Neural progenitor cell (in vitro differentiated cells): ENCODE measurements around the gene AUTS2. TPM values are rescaled to one million over a fixed set of nuclear protein-coding genes. Genes with fewer than 3 reads are reported as not detected.
A peak's percentile ranks its signal among the peaks of the same experiment; 100 is the strongest.

ENCODE experiments used
- DNase-seq: peaks from one replicate; pipeline ENCODE4 v3.0.0-alpha.2; 2016; ENCODE audit warnings: low spot score
- H2AFZ ChIP-seq: fragments of 200-600 bp; sonication (generic); replicated peaks from 2 replicates; pipeline ENCODE4 v1.6.1; 2016; ENCODE audit warnings: antibody characterized with exemption
- H3F3A ChIP-seq: fragments of 200-600 bp; sonication (generic); 2 replicates; pipeline ENCODE4 v1.6.1; 2016; ENCODE audit warnings: antibody characterized with exemption, low read depth
- H3K27ac ChIP-seq: fragments of 200-600 bp; sonication (generic); 2 replicates; pipeline ENCODE4 v1.5.1; 2016; ENCODE audit warnings: mild to moderate bottlenecking
- H3K27me3 ChIP-seq: fragments of 200-600 bp; sonication (generic); 2 replicates; pipeline ENCODE4 v1.6.1; 2016; ENCODE audit warnings: mild to moderate bottlenecking, moderate library complexity
- H3K36me3 ChIP-seq: fragments of 200-600 bp; sonication (generic); 2 replicates; pipeline ENCODE4 v1.5.1; 2016
- H3K4me1 ChIP-seq: fragments of 200-600 bp; sonication (generic); 2 replicates; pipeline ENCODE4 v1.6.1; 2016; ENCODE audit warnings: mixed run types
- H3K4me2 ChIP-seq: fragments of 200-600 bp; sonication (generic); 2 replicates; pipeline ENCODE4 v1.6.1; 2016
- H3K4me3 ChIP-seq: fragments of 200-600 bp; sonication (generic); 2 replicates; pipeline ENCODE4 v1.5.1; 2016
- H3K79me2 ChIP-seq: fragments of 200-600 bp; sonication (generic); 2 replicates; pipeline ENCODE4 v1.6.1; 2016; ENCODE audit warnings: low read depth
- H3K9ac ChIP-seq: fragments of 200-600 bp; sonication (generic); 2 replicates; pipeline ENCODE4 v1.6.1; 2016
- H3K9me3 ChIP-seq: fragments of 200-600 bp; sonication (generic); 2 replicates; pipeline ENCODE4 v1.5.1; 2016; ENCODE audit warnings: low read depth
- H4K20me1 ChIP-seq: fragments of 200-600 bp; sonication (generic); 2 replicates; pipeline ENCODE4 v1.6.1; 2016; ENCODE audit warnings: low read depth
- H3K27ac Mint-ChIP-seq: 3 replicates; pipeline ENCODE4 v1.8.0; 2021; ENCODE audit warnings: mixed read lengths
- H3K27me3 Mint-ChIP-seq: 2 replicates; pipeline ENCODE4 v1.8.0; 2022; ENCODE audit warnings: low read depth, mild to moderate bottlenecking, inconsistent platforms, moderate library complexity, mixed read lengths; ENCODE audit not compliant: insufficient read depth
- H3K36me3 Mint-ChIP-seq: 3 replicates; pipeline ENCODE4 v1.8.0; 2021; ENCODE audit warnings: mixed read lengths
- H3K4me1 Mint-ChIP-seq: 3 replicates; pipeline ENCODE4 v1.8.0; 2021; ENCODE audit warnings: mixed read lengths
- H3K4me3 Mint-ChIP-seq: 3 replicates; pipeline ENCODE4 v1.8.0; 2021; ENCODE audit warnings: mild to moderate bottlenecking, moderate library complexity, mixed read lengths
- H3K9me3 Mint-ChIP-seq: 3 replicates; pipeline ENCODE4 v1.8.0; 2020; ENCODE audit warnings: mixed read lengths
- CTCF ChIP-seq: fragments of 200-600 bp; sonication (generic); IDR thresholded peaks from 2 replicates; pipeline ENCODE4 v1.5.1; 2017; ENCODE audit warnings: antibody characterized with exemption, mild to moderate bottlenecking
- EZH2 ChIP-seq: fragments of 200-600 bp; sonication (generic); IDR thresholded peaks from 2 replicates; pipeline ENCODE4 v1.6.1; 2017; ENCODE audit warnings: antibody characterized with exemption, mild to moderate bottlenecking, moderate library complexity
- EZH2phosphoT487 ChIP-seq: fragments of 200-600 bp; sonication (generic); IDR thresholded peaks from 2 replicates; pipeline ENCODE4 v1.6.1; 2017; ENCODE audit warnings: antibody characterized with exemption
- total RNA-seq: library from RNA; depleted of rRNA; stranded (reverse); fragments of >200 nt; gene quantifications from 2 replicates; pipeline ENCODE4 v1.2.3, GENCODE V29; 2015; ENCODE audit warnings: low replicate concordance

Gene AUTS2
- total RNA-seq, 1 donor from 2014 or later = 50.0 TPM

- peaks cover 8% of the 10 kb centered on the region for H3K4me1 ChIP-seq
- H3K27ac ChIP-seq = no peak overlapping the region
- no peak for DNase-seq
- Mint-ChIP-seq H3K4me3 (no peak overlapping the region), H3K9me3 (peaks cover 12% of the 10 kb centered on the region), H3K36me3 (peaks cover 12% of the 10 kb centered on the region), H3K4me1 (no peaks in the 10 kb centered on the region), H3K27me3 (peaks cover 7% of the 10 kb centered on the region), H3K27ac (no peak overlapping the region)
- no peak overlapping the region for H2AFZ ChIP-seq
- no peak overlapping the region for H3K4me2 ChIP-seq
- TF ChIP-seq CTCF (no peak), EZH2phosphoT487 (no peak), EZH2 (no peak)
- H3K4me3 ChIP-seq = no peak overlapping the region
- H3K27me3 ChIP-seq = no peaks in the 10 kb centered on the region
- H3K79me2 ChIP-seq = no peaks in the 10 kb centered on the region
- H3K36me3 ChIP-seq = no peaks in the 10 kb centered on the region
- peaks cover 6% of the 10 kb centered on the region for H3K9me3 ChIP-seq
- no peaks in the 10 kb centered on the region for H4K20me1 ChIP-seq
- peaks cover 9% of the 10 kb centered on the region for H3F3A ChIP-seq
- no peak overlapping the region for H3K9ac ChIP-seq
Observed at GRCh38 chr7:70481570-70482123, 883.4 kb downstream of the AUTS2 start.

GRCh38 chr7:70484255-70484654 is 886.0 kb downstream of the AUTS2 start:
- Histone ChIP-seq H3K4me3 (no peak overlapping the region), H3K79me2 (no peaks in the 10 kb centered on the region), H3K9ac (no peak overlapping the region), H2AFZ (no peak overlapping the region), H3F3A (peaks cover 9% of the 10 kb centered on the region), H3K9me3 (peaks cover 6% of the 10 kb centered on the region), H3K36me3 (no peaks in the 10 kb centered on the region), H3K27me3 (no peaks in the 10 kb centered on the region), H3K4me1 (peaks cover 8% of the 10 kb centered on the region), H4K20me1 (no peaks in the 10 kb centered on the region), H3K4me2 (no peak overlapping the region), H3K27ac (peak overlapping the region; percentile 5)
- no peak overlapping the region for H3K27ac Mint-ChIP-seq
- no peak for DNase-seq
- no peak overlapping the region for H3K4me3 Mint-ChIP-seq
- H3K27me3 Mint-ChIP-seq = peaks cover 7% of the 10 kb centered on the region
- H3K9me3 Mint-ChIP-seq = peaks cover 12% of the 10 kb centered on the region
- H3K36me3 Mint-ChIP-seq = peaks cover 20% of the 10 kb centered on the region
- no peak for TF ChIP-seq CTCF
- no peak for TF ChIP-seq EZH2phosphoT487
- TF ChIP-seq EZH2 = no peak
- H3K4me1 Mint-ChIP-seq = no peaks in the 10 kb centered on the region

DNA sequence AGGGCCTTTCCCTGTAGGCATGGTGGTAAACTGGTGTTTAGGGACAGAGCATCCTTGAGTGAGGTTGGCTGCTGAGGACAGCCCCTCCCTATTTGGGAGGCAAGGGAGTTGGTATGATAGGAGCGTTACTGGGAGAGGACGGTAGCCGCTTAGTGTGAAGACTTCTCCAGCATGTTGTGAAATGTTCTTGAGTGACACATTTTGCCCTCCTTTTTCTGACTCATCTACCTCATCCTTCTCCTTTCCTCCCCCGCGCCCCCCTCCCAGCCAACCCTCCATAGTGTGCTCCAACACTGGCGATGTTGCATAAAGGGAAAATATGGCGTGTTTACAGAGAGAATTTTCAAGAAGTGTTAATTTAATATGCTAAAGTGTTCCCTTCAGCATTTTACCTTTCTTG is 888.7 kb downstream of the AUTS2 start:
- Mint-ChIP-seq H3K27me3 (peaks cover 2% of the 10 kb centered on the region), H3K36me3 (peaks cover 20% of the 10 kb centered on the region), H3K9me3 (peaks cover 9% of the 10 kb centered on the region), H3K27ac (no peak overlapping the region), H3K4me1 (no peaks in the 10 kb centered on the region), H3K4me3 (no peak overlapping the region)
- H3K79me2 ChIP-seq = no peaks in the 10 kb centered on the region
- no peaks in the 10 kb centered on the region for H4K20me1 ChIP-seq
- no peak overlapping the region for H3K4me2 ChIP-seq
- peaks cover 9% of the 10 kb centered on the region for H3F3A ChIP-seq
- no peak for TF ChIP-seq CTCF
- no peak for TF ChIP-seq EZH2
- no peak overlapping the region for H3K4me3 ChIP-seq
- no peaks in the 10 kb centered on the region for H3K36me3 ChIP-seq
- H3K4me1 ChIP-seq = peaks cover 8% of the 10 kb centered on the region
- no peaks in the 10 kb centered on the region for H3K27me3 ChIP-seq
- H3K27ac ChIP-seq = no peak overlapping the region
- no peak for DNase-seq
- H3K9me3 ChIP-seq = peaks cover 6% of the 10 kb centered on the region
- H3K9ac ChIP-seq = no peak overlapping the region
- no peak overlapping the region for H2AFZ ChIP-seq
